RWPE1 (cell line): ENCODE measurements around the gene NFATC2.

Experiments
- CTCF ChIA-PET: fragments of 350-600 bp; sonication (Branson Sonifier 250); formaldehyde crosslinking; extraction: SDS; loops from one replicate; lab custom pipeline; 2021; lab: Yijun Ruan, JAX
- POLR2A ChIA-PET: fragments of 400-600 bp; formaldehyde crosslinking; extraction: SDS; loops from one replicate; lab custom pipeline; 2020; ENCODE audit warnings: antibody characterized with exemption; ENCODE audit not compliant: low non-redundant PET; lab: Yijun Ruan, JAX
- DNase-seq: peaks from one replicate; pipeline ENCODE4 v3.0.0; 2012; ENCODE audit warnings: low spot score
- H3K27ac ChIP-seq: fragments of 450-650 bp; 2 replicates; pipeline ENCODE4 v1.5.1; 2017
- TF ChIP-seq, protein P1 (sequence below): fragments of 450-650 bp; conservative IDR thresholded peaks from 2 replicates; pipeline ENCODE4 v1.5.1; 2017; ENCODE audit warnings: low read depth, mild to moderate bottlenecking

Gene NFATC2

GRCh38 chr20:51514836-51515235 is 27.7 kb downstream of the NFATC2 start:
- ChIA-PET CTCF (no interaction called here), POLR2A (no interaction called here)
- no peak overlapping the region for H3K27ac ChIP-seq
- DNase-seq = no peak
- TF ChIP-seq, protein P1, sequence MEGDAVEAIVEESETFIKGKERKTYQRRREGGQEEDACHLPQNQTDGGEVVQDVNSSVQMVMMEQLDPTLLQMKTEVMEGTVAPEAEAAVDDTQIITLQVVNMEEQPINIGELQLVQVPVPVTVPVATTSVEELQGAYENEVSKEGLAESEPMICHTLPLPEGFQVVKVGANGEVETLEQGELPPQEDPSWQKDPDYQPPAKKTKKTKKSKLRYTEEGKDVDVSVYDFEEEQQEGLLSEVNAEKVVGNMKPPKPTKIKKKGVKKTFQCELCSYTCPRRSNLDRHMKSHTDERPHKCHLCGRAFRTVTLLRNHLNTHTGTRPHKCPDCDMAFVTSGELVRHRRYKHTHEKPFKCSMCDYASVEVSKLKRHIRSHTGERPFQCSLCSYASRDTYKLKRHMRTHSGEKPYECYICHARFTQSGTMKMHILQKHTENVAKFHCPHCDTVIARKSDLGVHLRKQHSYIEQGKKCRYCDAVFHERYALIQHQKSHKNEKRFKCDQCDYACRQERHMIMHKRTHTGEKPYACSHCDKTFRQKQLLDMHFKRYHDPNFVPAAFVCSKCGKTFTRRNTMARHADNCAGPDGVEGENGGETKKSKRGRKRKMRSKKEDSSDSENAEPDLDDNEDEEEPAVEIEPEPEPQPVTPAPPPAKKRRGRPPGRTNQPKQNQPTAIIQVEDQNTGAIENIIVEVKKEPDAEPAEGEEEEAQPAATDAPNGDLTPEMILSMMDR = no peak

GRCh38 chr20:51514249-51514648 is 28.3 kb downstream of the NFATC2 start:
- H3K27ac ChIP-seq = no peak overlapping the region
- POLR2A ChIA-PET = no interaction called here
- DNase-seq = no peak
- TF ChIP-seq, protein P1 = no peak
- CTCF ChIA-PET = no interaction called here

DNA sequence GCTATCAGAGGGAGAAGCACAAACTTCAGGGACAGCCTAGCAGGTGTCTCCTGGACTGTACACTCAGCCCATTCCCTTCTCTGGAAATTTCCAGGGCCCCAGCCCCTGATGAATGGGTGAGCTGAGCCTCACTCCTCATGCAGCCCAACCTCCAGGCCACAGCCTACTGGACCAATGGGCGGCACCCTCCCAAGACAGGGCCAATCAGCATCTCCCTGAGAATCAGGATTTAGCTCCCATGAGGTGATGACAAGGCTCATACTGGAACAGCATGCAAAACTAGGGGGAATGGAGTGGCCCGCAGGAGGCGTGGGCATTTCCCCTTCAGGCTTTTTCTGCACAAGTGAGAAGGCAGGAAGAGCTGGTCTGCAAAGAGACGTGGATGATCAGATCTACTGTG is 29.0 kb downstream of the NFATC2 start:
- no peak overlapping the region for H3K27ac ChIP-seq
- TF ChIP-seq, protein P1 = no peak
- CTCF ChIA-PET = interaction anchor here (0.6 to 0.7 kb wide), 2 partner anchors 95 to 358 kb away, joined by 3 read pairs; no protein-coding TSS in a partner anchor
- DNase-seq = no peak
- POLR2A ChIA-PET = no interaction called here

DNA sequence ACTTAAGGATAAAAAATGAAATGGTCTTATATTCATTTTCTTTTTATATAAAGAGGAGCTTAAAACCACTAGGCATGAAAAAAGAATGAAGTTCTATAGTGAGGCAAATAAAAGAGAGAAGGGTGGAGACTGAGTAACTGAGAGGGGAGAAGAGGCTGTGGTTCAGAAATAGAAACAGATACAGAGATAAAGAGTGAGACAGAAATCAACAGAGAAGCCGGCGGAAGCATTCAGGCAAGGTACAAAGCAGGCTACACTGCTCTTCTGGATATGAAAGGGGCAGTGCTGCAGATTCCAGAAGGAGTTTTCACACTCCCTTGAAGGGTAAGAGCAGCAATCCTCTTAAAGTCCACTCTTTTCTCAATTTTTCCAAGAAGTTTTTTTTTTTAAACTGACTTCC is 29.9 kb downstream of the NFATC2 start:
- CTCF ChIA-PET = no interaction called here
- POLR2A ChIA-PET = interaction anchor here (0.6 kb wide), 1 partner anchor 477 kb away, joined by 4 read pairs; no protein-coding TSS in a partner anchor
- no peak for DNase-seq
- TF ChIP-seq, protein P1 = no peak
- no peak overlapping the region for H3K27ac ChIP-seq

GRCh38 chr20:51511861-51512619 is 30.5 kb downstream of the NFATC2 start:
- H3K27ac ChIP-seq = no peak overlapping the region
- TF ChIP-seq, protein P1 = no peak
- DNase-seq = no peak
- POLR2A ChIA-PET = interaction anchor here (0.6 kb wide), 1 partner anchor 477 kb away, joined by 4 read pairs; no protein-coding TSS in a partner anchor
- CTCF ChIA-PET = no interaction called here

DNA sequence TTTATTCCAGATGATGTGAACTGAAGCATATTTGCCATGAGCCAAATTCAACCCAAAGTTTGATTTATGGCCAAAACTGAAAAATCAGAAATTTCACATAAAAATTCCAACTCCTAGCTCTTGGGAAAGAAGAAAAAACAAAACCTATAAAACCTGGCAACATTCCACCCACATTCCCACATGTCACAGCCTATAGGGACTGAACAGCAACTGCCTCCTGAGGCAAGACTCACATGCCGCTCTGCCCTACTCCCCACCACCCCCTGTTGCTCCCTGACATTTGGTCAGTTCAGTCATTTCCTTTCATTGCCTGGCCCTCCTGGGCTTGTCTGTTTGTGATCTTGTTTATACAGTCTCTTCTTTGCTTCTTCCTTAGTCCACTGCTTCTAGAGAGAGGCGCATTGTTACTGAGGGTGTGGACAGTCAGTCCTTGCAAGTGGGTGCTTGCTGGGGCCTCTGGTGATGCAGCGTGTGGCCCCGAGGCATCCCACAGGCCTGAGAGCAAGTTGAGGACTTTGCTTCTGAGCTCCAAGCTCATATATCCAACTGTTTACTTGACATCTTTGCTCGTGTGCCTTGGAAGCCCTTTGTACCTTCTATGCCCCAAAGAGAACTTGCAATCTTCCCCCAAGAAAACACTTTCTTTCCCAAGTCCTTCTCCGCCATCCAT is 31.4 kb downstream of the NFATC2 start:
- DNase-seq = peak; percentile 36
- H3K27ac ChIP-seq = no peak overlapping the region
- ChIA-PET CTCF (interaction anchor here (0.6 kb wide), 1 partner anchor 10 kb away, joined by 3 read pairs; no protein-coding TSS in a partner anchor), POLR2A (no interaction called here)
- TF ChIP-seq, protein P1 = no peak
